Stimulated activated CD4-positive, alpha-beta T cell treated with anti-CD3 and anti-CD28 coated beads, Interleukin-4, amount 100 ng/mL, for 24 hours (primary cell): ENCODE data around the gene OR13J1.
"Not testable (repeated sequence)": the region's sequence is repeated elsewhere in the genome, so short reads cannot be mapped to it uniquely, and the experiment has no call there.

Source experiments
- DNase-seq: peaks from one replicate; pipeline ENCODE4 v3.0.0-alpha.2; 2020

Gene OR13J1

DNA sequence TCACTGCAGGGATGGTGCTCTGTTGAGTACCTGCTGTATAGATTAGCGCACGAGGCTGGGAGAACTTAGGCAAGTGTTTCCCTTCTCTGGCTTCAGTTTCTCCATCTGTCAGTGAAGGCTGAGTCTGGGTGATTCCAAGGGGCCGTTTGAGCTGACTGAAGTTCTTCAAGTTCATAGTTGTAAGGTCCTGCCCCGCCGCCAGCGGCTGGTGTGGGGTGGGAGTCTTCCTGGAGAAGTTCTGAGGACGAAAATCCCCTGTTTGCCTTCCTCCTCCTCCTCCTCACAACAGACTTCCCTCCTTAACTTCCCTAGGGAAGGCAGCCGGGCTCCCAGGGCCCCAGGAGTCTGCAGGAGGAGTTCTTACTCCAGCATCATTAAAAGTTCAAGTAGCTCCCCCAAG is 34.1 kb upstream of the OR13J1 start:
- no peak for DNase-seq

DNA sequence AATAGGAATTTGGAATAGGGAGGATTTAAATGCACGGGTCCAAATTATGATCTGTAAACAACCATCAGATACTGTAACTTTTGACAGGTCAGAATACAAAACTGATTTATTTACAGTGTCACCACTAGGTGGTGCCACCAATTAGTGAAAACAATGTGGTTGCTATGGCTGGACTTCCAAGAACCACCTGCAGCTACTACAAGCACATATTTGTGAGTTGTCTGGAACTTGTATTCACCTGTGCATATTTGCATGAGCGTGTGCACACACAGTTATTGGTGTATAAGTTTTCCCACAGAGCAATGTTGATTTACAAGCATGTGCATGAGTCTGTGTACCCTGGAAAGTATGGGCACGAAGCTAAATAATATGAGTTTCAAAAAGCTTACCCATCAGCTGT is 32.8 kb upstream of the OR13J1 start:
- peak; percentile 52 for DNase-seq

DNA sequence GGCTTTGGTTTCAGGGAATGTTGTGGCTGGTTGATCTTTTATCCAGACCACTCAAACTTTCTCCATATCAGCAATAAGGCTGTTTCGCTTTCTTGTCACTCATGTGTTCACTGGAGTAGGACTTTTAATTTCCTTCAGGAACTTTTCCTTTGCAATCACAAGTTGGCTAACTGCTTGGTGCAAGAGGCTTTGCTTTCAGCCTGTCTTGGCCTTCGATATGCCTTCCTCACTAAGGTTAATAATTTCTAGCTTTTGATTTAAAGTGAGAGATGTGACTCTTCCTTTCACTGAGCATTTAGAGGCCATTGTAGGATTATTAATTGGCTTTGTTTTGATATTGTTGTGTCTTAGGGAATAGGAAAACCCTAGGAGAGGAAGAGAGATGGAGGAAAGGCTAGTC is 28.8 kb upstream of the OR13J1 start:
- DNase-seq, result no peak

DNA sequence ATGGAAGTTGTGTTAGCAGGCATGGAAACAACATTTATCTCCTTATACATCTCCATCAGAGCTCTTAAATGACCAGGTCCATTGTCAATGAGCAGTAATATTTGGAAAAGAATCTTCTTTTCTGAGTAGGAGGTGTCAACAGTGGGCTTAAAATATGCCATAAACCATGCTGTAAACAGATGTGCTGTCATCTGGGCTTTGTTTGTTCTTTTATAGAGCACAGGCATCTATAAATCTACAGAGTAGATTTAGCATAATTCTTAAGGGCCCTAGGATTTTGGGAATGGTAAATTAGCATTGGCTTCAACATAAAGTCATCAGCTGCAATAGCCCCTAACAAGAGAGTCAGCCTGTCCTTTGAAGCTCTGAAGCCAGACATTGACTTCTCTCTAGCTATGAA is 28.1 kb upstream of the OR13J1 start:
- DNase-seq, result no peak

DNA sequence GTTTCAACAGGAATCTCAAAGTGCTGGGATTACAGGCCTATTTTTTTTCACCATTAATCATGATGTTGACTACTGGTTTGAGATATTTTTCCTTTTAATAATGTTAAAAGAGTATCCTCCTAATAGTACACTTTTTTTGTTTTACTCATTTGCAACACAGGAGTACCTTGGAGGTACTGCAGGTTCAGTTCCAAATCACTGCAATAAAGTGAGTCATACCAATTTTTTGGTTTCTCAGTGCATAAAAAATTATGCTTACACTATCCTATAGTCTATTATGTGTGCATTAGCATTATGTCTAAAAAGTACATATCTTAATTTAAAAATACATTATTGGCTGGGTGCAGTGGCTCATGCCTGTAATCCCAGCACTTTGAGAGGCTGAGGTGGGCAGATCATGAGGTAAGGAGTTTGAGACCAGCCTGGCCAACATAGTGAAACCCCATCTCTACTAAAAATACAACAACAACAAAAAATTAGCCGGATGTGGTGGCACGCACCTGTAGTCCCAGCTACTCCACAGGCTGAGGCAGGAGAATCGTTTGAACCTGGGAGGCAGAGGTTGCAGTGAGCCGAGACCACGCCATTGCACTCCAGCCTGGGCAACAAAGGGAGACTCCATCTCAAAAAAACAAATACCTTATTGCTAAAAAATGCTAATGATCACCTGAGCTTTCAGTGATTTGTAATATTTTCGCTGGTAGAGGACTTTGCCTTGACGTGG is 27.3 kb upstream of the OR13J1 start:
- DNase-seq, result not testable (repeated sequence)

DNA sequence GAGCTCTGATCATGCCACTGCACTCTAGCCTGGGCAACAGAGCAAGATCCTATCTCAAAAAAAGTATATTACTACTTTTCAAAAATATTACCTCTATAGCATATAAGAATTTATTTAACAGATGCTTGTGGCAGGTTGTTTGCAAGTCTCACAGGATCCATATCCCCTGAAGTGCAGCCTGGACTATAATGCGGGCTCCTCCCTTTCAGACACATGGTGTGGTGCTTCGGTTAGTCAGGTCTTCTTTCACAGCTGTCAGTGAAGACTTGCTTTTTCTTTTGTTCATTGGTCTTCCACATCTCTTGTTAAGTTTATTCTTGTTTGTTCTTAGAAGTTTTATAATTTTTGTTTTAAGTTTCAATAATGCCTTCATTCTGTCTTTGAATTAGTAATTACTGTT is 26.4 kb upstream of the OR13J1 start:
- DNase-seq, result no peak

DNA sequence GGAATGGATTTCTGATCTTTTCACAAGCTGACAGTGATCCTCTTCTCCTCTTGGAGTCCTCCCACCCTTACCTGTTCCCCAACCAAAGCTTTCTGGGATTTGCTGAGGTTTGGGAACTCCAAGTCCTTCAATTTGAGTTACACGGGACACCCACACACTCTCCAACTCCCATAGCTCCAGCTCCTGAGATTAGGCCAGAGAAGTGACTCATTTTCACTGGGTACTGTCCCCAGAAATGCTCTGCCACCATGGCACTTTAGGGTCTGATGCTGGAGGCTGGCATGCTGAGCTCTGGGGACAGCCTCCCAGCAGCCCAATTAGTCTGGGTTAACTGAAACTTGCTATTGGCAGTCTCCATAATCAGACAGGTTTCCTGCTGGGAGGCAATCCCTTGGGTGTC is 21.9 kb upstream of the OR13J1 start:
- DNase-seq, result no peak

DNA sequence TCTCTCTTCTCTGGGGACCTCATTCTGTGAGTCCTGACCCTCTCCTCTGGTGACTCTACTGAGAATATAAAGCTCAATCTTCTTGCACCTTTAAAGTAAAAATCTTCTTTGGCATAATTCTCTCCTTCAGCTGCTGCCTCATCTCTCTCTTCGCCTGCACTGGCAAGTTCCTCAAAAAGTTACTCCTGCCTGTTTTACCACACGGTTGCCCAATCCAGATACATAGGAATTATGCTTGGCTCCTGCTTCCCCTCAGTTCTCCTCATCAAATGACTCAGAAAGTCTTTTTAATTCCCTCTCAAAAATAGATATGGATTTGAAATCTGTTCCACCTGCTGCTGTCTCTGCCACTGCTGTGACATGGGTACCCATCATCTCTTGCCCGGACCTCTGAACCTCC is 21.4 kb upstream of the OR13J1 start:
- DNase-seq, result no peak

DNA sequence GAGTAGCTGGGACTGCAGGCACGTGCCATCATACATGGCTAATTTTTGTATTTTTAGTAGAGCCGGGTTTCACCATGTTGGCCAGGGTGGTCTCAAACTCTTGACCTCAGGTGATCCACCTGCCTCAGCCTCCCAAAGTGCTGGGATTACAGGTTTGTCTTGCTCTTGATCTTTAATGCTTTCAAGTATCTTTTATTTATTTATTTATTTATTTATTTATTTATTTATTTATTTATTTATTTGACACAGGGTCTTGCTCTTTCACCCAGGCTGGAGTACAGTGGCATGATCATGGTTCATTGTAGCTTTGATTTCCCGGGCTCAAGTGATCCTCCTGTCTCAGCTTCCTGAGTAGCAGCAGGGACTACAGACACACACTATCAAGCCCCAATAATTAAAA is 14.7 kb upstream of the OR13J1 start:
- DNase-seq, result not testable (repeated sequence)

DNA sequence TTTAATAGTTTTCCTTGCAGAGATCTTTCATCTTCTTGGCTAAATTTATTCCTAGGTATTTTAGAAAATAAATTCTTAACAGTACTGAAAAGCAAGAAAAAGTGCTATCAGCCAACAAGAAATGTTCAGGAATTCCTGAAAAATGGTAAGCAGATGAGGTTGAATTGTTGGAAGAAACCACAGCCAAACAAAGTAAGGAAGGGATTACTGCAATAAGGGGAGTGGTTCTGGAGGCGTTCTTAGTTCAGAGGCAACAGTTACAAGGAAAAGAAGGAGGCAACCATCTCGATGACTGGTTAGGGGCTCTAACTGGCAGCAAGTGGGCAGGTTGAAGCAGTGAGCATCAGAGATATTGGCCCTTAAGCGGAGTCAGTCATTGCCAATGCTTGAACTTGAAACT is 12.8 kb upstream of the OR13J1 start:
- DNase-seq, result no peak

DNA sequence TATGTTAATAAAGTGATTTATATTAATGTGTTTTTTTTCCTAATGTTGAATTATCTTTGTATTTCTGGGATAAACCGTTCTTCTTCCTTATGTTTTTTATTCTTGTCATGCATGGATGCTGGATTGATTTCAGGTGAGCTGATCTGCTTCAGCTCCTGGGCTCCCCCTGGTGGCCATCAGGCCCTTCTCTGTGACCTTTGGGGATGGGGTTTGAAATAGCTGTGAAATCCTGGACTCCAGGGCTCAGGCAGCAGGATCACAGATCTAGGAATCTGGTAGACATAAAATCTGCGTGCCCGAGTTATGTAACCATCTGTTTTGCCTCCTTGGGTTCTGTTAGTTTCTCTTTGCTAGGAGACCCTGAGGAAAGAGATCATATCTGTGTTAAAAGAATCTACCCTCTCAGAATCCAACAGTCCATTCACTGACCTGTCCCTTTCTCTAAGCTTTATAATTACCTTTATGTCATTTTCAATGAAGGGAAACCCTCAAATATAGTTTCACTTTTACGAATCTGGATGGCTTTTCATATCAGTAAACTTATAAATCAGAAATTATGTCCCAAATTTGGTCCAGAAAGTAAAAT is 12.2 kb upstream of the OR13J1 start:
- DNase-seq, result peak; percentile 83

DNA sequence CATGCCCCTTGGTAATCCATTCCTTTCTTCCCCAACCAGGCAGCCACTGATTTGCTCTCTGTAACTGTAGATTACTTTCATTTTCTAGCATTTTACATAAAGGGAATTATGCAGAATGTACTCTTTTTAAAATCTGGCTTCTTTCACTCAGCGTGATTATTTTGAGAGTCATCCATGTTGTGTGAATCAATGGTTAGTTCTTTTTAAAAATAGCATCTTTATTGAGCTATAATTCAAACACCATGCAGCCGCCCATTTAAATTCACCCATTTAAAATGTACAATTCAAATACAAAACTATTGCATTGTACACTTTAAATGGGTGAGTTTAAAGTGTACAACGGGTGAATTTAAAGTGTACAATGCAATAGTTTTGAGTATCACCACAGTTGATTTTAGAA is 2.3 kb upstream of the OR13J1 start:
- no peak for DNase-seq

DNA sequence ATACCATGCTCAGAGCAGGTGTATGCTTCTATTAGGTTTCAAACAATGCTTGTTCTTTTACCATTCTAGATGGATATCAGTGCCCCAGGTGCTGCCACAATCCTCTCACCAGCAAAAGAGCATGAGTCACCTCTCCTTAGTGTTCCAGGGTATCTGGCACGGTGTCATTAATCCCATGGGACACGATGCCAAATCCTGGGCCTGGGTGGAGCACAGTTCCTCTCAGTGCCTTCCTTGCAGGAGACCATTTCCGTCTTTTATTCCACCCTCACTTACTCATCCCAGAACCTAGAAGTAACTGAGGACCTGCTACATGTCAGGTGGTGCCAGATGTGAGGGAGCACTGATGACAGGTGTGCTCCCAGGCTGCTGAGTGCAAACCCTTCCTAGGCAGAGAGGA is 1.3 kb upstream of the OR13J1 start:
- DNase-seq, result no peak

DNA sequence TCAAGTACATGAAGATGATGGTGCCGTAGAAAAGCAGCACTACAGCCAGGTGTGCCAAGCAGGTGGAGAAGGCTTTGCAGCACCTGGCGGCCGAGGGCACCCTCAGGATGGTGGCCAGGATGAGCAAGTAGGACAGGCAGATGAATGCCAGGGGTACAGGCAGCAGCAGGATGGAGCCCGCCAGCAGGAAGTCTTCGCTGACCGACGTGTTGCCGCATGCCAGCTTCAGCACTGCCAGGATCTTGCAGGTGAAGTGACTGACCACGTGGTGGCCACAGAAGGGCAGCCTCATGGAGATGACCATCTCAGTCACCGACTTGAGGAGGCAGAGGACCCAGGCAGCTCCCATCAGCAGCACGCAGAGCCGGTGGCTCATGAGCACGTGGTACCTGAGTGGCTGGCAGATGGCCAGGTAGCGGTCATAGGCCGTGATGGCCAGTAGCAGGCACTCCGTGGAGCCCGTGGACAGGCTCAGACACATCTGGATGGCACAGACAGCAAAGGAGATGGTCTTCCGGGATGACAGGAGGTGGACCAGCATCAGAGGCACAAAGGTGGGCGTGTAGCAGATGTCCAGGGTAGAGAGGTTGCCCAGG is 482 bp downstream of the OR13J1 start:
- no peak for DNase-seq

DNA sequence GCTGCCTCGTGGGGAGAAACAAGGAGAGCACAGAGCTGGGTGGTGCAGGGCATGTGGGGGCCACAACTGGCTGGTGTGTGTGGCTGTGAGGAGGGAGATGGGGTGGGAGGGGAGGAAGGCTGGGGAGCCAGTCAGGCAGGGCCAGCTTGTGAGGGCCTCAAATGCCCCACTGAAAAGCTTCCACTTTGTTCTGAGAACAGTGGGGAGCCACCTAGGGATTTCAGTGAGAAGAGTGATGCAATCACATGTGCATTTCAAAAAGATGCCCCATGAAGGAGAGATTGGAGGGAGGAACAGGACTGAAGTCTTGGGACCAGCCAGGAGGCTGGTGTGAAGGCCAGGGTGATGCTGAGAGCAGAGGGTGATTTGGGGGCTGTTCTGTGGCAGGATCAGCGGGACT is 1.3 kb downstream of the OR13J1 start:
- DNase-seq, result no peak

DNA sequence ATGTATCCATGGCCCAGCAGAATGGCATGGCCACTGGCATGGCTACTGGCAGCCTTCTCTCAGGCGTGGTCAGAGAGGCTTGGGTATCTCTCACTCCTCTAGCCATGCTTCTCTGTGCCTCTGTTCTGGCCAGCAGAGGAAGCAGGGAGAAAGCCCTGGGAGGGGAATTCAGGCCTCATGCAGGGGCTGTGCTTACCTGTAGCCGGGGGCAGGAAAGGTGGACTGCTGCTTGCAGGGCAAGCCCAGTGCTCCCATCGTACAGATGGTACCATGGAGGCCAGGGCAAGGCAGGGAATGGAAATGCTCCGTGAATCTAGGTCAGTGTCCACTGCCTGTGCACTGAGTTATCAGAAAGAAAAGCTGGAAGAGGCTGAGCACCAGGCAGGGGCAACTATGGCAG is 2.7 kb downstream of the OR13J1 start:
- no peak for DNase-seq

DNA sequence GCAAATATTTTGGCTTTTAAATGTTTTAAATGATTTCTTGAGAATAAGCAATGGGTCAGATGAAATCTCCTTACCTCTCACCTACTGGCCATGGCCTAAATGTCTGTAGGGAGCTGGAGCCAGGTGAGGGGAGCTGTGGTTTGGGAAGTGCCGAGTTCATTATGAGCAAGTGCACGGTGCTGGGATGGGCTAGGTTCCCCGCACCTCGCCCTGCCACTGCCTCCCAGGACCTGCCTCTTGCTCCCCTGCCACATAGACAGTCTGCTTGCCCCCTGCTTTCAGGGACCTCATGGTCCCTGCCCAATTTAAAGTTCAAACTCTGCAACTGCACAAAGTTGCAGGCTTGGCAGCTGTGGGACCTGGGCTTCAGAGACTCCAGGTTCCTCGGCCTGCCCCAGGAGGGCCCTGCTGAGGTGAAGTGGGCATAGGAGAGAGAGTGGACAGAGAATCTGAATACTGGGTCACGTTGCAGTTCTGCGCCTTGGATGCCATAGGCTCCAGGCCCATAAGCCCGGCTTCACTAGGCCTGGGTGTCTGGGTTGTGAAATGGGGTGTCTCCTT is 5.4 kb downstream of the OR13J1 start:
- DNase-seq, result no peak

DNA sequence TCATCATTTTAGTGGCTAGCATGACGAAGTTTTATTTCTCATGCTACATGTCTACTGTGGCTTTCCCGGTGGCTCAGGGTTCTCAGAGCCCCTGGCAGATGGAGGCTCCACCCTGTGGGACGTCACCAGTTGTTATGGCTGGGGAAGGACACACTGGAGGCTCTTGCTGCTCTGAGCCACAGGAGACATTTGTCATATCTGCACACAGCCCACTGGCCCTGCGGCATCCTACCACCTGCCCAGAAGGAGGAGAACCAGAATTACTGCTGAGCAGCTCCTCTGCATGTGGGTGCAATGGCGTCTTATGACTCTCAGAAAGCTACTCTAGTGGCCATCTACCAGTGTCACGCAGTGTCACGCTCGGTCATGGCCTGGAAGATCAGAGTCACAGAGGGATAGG is 6.6 kb downstream of the OR13J1 start:
- DNase-seq, result no peak

DNA sequence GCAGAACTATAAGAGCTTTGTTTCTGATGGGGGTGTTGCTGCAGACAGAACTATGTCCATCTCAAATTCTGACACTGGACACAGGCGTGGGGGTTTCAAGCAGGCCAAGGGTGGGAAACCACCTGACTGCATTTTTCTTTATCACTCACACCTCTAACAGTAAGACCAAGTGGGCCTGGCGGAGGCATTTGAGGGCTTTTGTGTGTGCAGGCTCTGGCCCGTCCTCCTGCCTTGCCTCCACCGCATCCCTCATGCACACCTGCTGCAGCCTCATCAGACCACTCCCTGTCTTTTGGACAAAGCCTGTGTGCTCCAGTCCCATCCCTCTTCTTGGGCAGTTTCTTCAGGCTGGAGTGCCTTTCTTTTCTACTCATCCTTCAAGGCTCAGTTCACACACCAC is 7.9 kb downstream of the OR13J1 start:
- DNase-seq, result no peak

DNA sequence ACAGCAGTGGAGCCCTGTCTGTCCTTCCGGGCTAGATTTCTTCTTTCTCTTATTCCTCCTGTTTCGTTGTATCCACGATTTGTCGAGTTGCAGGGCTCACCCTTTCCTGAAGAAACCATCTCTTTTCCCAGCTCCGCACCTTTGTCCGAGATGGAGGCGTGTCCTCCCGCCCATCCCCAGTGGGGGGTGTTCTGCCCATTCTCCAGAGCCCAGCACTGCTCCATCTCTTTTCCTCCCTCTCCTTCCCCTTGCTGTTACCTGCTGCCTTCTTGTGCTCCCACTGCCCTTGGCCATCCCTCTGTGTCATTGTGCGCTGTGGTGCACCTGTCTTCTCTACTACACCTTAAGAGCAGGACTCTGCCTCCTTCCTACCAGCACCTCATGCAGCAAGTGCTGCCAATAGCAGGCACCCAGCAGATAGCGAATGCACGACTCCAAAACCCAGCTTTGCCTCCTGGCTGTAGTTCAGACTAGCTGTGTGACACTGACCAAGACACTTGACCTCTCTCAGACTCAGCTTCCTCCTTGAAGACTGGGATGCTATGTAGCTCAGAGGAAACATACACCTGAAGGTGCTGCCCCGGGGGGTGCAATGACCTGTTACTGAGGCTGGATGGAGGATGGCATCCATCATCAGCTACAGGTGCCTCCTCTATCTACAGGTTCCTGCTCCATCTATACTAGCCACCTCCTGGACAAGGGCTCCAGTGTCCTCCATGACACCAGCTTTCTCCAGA is 8.9 kb downstream of the OR13J1 start:
- no peak for DNase-seq

DNA sequence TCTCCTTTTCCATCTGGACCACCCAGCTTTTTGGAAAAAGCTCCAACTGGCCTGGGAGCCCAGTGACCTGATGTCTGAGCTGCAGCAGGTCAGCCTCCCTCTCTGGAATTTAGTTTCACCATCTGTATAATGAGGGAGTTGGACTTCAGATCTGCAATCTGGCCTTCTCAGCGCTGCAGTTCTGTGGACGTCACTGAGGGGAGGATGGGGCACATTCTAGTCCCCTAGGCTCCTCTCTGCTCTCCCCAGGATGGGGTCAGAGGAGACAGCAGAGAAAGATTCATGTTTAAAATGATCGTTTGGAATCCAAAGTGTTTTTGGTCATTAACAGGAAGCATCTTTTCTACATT is 10.2 kb downstream of the OR13J1 start:
- DNase-seq, result no peak

DNA sequence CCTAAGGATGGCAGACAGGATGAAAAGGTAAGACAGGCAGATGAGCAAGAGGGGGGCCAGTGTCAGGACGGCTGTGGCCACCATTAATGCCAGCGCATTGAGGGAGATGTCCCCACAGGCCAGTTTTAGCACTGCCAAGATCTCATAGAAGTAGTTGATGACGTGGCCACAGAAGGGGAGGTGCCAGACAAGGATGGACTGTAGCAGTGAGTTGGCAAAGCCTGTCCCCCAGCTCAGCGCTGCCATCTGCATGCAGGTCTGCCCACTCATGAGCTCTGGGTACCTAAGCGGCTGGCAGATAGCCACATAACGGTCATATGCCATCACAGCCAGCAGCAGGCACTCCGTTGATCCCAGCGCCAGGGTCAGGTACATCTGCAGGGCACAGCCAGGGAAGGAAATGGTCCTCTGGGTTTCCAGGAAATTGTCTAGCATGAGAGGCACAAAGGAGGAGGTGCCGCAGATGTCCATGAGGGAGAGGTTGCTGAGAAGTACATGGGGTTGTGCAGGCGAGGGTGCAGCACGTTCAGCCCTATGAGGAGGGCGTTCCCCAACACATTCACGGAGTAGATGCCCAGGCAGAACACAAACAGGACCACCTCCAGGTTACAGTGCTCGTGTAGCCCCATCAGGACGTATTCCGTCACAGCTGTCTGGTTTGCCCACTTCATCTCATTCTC is 10.8 kb downstream of the OR13J1 start:
- DNase-seq, result no peak

DNA sequence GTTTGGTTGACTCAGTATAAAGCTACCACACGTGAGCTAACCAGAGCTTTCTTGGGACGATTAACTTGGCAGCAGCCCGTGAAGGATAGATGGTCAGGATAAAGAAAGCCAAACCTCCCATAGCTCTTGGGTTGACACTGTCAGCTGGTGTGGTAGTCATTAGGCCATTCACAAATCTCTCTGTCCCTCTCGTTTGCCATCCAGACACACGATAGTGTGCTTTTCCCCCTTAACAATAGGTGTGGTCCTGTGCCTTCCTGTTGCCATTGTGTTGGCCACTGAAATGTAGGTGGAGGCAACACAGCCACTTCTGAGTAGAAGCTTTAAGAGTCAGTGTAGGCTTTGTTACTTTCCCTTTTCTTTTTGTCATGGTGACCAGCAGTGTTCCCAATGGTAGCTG is 11.7 kb downstream of the OR13J1 start:
- no peak for DNase-seq
